Measurements from ENCODE around the gene WFS1. TPM values are rescaled to one million over a fixed set of nuclear protein-coding genes. Genes with fewer than 3 reads are reported as not detected.

Gene WFS1
- total RNA-seq, 1 donor from 2014 or later: 29.2 TPM

GRCh38 chr4:6303943-6304342, 34.3 kb downstream of the WFS1 start:
- Mint-ChIP-seq H3K4me3 (ENCODE audit: unreplicated experiment) (no peak overlapping the region), H3K4me1 (ENCODE audit: unreplicated experiment) (no peaks in the 10 kb centered on the region), H3K27me3 (ENCODE audit: unreplicated experiment) (peaks cover 4% of the 10 kb centered on the region), H3K9me3 (ENCODE audit: unreplicated experiment) (peaks cover 7% of the 10 kb centered on the region), H3K27ac (ENCODE audit: unreplicated experiment) (no peak overlapping the region), H3K36me3 (ENCODE audit: unreplicated experiment) (peaks cover 23% of the 10 kb centered on the region)
- DNase-seq (ENCODE audit: extremely low spot score, unreplicated experiment): no peak
- no peak for TF ChIP-seq CTCF (IDR thresholded peaks at IDR 0.05)

- Mint-ChIP-seq H3K27me3 (ENCODE audit: unreplicated experiment) (peaks cover 16% of the 10 kb centered on the region), H3K9me3 (ENCODE audit: unreplicated experiment) (peaks cover 7% of the 10 kb centered on the region), H3K27ac (ENCODE audit: unreplicated experiment) (no peak overlapping the region), H3K4me1 (ENCODE audit: unreplicated experiment) (peaks cover 4% of the 10 kb centered on the region), H3K36me3 (ENCODE audit: unreplicated experiment) (peaks cover 14% of the 10 kb centered on the region), H3K4me3 (ENCODE audit: unreplicated experiment) (no peak overlapping the region)
- TF ChIP-seq CTCF (IDR thresholded peaks at IDR 0.05): no peak
- DNase-seq (ENCODE audit: extremely low spot score, unreplicated experiment): no peak
Observed at GRCh38 chr4:6306299-6306698, 36.6 kb downstream of the WFS1 start.

- Mint-ChIP-seq H3K27ac (ENCODE audit: unreplicated experiment) (no peak overlapping the region), H3K36me3 (ENCODE audit: unreplicated experiment) (peaks cover 7% of the 10 kb centered on the region), H3K4me1 (ENCODE audit: unreplicated experiment) (peaks cover 4% of the 10 kb centered on the region), H3K4me3 (ENCODE audit: unreplicated experiment) (no peak overlapping the region), H3K27me3 (ENCODE audit: unreplicated experiment) (peaks cover 19% of the 10 kb centered on the region), H3K9me3 (ENCODE audit: unreplicated experiment) (peaks cover 7% of the 10 kb centered on the region)
- DNase-seq (ENCODE audit: extremely low spot score, unreplicated experiment): no peak
- TF ChIP-seq CTCF (IDR thresholded peaks at IDR 0.05): no peak
Observed at GRCh38 chr4:6307230-6307629, 37.6 kb downstream of the WFS1 start.

DNA sequence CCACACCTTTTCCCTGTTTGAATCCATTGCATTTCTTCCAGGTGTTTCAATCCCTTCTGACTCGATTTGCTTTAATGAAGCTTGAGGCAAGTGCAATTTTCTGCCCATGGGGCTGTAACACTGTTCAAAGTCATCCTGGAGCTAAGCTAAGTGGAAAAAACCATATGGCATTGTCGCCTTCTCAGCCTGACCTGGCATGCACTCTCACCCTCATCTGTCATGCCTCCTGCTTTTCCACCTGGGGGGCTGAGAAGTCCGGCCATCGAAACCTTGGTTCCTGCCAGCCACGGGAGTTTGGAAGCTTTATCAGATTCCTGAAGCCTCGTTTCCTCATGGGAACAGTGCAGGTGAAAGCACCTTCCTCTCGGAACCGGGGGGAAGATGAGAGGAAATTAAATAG, 38.2 kb downstream of the WFS1 start:
- peaks cover 21% of the 10 kb centered on the region for H3K27me3 Mint-ChIP-seq (ENCODE audit: unreplicated experiment)
- H3K4me3 Mint-ChIP-seq (ENCODE audit: unreplicated experiment): no peak overlapping the region
- H3K9me3 Mint-ChIP-seq (ENCODE audit: unreplicated experiment): peaks cover 7% of the 10 kb centered on the region

More for the DNA sequence above, 38.2 kb downstream of the WFS1 start:
- no peak for DNase-seq (ENCODE audit: extremely low spot score, unreplicated experiment)
- no peak overlapping the region for H3K27ac Mint-ChIP-seq (ENCODE audit: unreplicated experiment)
- peaks cover 4% of the 10 kb centered on the region for H3K4me1 Mint-ChIP-seq (ENCODE audit: unreplicated experiment)
- no peak for TF ChIP-seq CTCF (IDR thresholded peaks at IDR 0.05)
- H3K36me3 Mint-ChIP-seq (ENCODE audit: unreplicated experiment): peaks cover under 1% of the 10 kb centered on the region

Data from osteocyte (in vitro differentiated cells).